GM18499 (cell line): ENCODE results near the gene PRKN.

Experiments used
- ATAC-seq: cut with Tn5 transposase; IDR thresholded peaks from one replicate; pipeline ENCODE4 v1.9.1; 2021; ENCODE audit warnings: moderate number of reproducible peaks; ENCODE audit not compliant: insufficient read depth, unreplicated experiment

The PRKN gene

DNA sequence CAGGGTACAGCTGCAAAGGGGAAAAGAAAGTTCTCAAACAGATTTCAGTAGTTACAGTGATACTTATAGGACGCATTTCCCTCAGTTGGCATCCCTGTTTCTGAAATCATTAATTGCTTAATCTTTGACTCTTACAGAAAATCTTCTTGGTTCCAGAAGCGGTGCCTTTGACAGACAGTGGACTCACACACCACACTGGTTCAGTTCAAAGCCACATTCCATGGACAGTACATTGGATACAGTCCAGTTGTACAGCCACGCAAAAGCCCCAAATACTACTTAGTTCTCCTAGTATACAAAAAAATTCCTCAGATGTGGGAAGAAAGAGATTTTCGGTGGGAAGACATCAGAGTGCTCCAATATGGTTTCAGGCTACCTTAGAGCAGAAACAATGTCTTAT lies 460.4 kb downstream of the PRKN start:
- ATAC-seq = no peak

DNA sequence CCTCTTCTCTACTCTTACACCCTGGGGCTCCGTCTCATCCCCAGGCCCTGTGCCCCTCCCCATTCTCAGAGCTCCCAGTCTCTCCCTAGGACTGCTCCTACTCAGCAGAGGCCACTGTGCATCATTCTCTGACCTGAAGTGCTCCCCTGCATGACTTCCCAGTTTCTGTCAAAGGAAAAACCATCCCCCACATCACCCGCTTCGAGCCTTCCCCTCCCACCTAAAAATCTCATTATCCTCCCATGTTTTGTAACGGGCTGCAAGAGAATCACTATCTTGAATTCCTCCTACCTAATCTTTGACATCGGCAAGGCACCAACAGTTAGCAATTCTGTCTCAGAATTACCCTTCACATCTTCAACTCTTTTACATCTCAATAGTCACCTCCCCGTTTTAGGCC lies 463.0 kb downstream of the PRKN start:
- no peak for ATAC-seq

DNA sequence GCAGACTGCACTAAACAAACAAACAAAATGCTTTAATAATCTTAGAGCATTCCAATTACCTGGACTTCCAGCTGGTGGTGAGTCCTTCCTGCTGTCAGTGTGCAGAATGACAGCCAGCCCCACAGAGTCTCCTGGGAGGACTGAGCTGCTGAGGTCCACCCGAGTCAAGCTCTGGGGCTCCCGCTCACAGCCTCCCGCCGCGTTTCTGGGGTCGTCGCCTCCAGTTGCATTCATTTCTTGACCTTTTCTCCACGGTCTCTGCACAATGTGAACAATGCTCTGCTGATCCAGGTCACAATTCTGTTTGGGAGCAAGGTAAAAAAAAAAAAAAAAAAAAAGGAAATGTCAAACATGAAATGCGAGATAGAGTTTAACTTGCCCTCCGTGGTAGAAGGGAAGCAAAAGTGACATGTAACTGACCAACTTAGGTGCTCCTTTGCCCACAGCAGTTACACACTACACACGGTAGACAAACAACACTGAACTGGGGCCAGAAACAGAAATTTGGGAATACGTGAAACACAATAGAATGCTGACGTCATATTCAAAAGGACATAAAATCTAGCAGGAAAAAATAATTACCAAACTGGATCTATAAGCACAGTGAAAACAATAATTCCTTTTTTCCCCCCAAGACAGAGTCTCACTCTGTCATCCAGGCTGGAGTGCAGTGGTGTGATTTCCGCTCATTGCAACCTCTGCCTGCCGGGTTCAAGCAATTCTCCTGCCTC lies 464.9 kb downstream of the PRKN start:
- no peak for ATAC-seq

DNA sequence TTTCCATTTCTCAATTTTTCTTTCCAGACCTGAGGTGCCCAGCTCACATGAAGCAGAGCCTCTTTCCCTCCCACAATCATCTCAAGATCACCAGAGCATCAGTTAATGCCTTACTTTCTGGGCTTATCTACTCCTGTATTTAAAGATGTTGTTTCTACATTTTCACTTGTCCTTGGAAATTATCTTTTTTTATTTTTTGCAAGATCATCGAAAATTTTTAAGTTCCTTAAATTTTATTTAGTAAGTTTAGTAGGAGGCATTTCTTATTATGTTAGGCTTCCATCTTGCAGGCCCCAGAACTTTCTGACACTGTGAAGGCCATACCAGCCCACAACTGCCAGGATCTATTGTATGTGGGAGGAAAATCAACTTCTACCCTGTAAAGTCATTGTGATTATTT lies 466.0 kb downstream of the PRKN start:
- no peak for ATAC-seq

DNA sequence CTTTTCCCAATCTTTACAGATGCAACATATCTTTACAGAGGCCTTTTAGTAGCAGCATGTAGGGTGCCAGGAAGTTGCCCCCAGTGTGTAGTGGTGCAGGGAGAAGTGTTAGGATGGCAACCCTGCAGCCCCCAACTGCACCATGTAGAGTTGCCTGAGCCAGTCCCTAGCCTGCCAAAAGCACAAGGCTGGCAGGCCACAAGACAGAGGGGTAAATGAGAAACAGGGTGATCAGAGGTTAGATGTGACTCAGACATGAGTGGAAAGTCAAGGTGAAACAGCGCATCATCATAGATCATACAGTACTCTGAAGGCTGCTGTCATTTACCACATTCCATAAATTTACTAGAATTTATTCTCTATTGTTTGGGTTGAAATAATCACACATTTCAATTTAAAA lies 467.5 kb downstream of the PRKN start:
- ATAC-seq = no peak

DNA sequence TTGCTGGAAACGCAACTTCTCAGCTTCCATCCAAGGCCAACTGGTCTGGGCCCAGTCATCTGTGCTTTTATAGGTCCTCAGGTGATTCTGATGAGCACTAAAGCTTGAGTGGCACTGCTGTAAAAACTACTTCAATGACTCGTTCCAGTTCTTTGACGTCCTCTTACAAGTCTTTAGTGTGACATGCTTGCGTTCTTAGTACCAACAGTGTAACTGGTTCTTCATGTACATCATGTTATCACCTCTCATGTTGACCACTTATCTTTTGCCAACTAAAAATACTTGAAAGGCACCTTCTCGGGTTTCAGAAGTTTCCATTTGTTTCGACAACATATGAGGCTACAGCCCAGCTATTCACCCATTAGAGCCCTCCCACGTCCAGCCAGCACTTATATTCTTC lies 468.9 kb downstream of the PRKN start:
- no peak for ATAC-seq

DNA sequence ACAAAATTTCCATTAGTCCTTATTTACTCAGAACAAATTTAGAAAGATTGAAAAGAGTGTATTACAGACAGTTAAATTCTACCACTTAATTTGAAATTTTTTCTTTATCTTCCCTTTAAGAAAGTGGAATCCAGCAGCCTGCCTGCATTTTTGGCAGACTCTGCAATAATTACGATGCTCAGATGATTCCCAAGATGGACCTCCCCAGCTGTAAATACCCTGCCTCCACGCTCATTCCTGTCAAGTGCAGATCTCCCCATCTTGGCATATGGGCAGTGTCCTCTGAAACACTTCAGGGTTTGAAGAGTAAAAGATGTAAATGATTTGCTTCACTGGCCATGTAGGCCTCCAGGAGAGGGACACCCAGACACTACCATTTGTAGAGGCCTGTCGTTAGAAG lies 471.2 kb downstream of the PRKN start:
- no peak for ATAC-seq

DNA sequence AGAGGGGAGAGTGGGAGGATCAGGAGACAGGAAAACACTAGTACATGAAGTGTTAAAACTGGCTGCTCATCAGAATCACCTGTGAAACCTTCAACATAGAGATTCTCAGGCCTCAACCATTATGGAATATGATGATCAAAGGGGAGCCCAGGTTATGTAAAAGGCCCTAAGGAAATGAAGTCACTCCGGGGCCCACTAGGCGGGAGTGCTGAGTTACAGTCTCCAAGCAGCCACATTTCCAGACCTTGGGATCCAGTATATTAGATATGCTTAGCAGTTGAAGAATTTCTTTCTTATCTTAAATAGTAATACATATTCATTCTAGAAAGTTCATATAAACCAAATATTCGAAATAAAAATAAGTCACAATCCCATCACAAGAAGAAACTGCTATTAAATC lies 476.3 kb downstream of the PRKN start:
- no peak for ATAC-seq

DNA sequence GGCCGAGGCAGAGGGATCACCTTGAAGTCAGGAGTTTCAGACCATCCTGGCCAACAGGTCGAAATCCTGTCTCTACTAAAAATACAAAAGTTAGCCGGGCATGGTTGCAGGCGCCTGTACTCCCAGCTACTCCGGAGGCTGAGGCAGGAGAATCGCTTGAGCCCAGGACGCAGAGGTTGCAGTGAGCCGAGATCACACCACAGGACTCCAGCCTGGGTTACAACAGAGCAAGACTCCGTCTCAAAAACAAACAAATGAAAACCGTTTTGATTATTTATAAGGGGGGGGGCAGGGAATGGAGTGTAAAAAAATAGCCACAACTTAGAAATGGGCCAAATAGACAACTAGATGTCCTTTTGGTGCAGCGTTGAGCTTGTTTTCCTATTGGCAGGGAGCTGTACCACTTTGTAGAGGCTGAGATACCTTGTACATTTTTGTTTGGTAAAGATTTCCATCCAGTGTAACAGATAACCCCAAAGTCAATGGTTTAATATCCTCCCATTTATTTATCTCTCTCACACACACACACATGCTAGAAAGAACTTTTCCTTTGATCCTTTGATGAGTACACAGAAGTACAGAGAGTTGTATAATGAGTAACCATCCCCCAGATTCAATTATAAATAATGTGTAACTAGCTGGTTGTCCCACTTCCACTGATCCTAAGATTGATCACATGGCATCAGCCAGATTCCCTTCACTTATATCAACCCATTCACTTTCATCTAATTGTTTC lies 477.5 kb downstream of the PRKN start:
- ATAC-seq = no peak

DNA sequence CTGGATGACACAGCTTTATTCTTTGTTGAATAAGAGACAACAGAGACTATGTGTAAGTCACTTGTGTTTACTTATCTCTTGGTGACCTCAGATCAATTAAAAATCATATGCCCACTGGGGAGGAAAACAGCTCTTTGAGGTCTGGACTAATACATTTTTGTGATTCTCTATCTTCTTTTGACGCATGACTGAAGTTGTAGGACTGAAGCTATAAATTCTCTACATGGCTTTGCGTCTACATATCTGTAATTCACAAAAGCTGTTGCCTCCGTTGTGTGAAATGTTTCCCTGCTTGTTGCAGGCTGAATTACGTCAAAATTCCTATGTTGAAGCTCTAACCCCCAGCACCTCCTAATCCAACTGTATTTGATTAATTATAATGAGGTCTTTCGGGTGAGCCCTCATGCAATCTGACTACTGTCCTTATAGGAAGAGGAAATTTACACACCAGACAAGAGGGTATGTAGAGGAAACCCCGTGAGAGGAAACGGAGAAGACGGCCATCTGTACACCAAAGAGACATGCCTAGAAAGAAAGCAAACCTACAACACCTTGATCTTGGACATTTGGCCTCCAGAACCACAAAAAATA lies 481.6 kb downstream of the PRKN start:
- no peak for ATAC-seq

DNA sequence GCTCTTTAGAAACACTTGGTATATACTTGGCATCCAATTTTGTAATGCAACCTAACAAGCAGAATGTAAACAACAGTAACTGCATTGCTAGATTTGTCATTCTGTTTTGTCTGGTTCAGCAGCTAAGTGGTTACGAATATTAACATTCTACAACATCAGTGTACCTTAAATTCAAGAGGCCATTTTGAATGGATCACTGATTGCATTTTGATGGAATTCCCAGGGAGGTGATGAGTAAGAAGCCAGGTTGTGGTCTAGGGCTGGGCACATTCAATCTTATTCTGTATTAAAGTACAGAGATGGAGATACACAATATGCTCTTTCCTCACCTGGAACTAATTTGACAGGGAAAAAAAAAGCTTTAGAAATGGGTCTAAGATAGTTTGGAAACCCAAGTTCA lies 483.5 kb downstream of the PRKN start:
- no peak for ATAC-seq

DNA sequence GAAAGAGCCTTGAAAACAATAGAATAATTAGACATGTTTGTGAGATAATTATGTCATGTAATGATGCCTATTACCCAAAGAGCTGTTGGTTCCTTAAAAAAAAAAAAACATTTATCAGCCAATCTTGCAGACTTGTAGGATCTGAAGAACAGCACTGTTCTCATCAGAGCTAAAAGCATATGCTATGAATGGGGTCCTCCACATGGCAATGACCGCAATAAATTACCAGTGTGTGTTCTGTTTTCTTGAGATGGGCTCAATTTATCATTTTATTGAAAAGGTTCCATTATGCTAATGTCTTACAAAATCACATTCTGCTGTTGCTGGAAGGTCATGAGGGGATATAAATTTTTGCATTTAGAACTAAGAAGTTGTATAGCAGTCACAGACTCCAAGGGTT lies 484.7 kb downstream of the PRKN start:
- no peak for ATAC-seq

DNA sequence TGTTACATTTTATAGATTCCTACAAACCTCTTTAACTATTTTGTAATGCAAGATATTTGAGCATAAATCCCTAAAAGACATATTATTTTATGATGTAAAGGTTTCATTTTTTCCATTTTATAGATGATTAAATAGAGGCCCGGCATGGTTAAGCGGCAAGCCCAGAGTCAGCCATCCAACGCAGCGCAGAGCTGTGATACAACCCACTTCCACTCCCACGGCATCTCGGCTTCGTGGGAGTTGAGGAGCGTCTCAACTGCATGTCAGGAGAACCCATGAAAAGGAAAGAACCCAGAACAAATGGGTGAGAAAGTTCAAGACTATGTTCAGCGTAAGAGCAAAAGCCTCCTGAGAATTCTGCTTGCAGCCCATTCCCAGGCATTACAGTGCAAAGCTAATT lies 488.2 kb downstream of the PRKN start:
- ATAC-seq = no peak

DNA sequence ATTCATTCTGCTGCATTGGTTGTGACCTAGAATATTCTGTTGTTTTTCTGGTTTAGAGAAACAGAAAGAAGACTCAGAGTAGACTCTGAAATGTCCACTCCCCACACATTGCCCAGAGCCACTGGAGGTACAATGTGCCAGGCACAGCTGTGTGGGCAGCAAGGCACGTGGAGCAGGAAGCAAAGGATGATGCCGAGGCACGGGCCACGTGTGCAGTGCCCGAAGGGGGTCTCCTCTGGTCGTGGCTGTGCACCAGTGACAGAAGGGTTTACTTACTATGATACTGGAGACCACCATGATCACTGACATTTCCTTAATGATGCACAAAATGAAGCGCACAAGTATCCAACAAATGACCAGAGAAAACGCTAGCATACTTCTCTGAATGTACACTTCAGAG lies 488.9 kb downstream of the PRKN start:
- ATAC-seq = no peak

DNA sequence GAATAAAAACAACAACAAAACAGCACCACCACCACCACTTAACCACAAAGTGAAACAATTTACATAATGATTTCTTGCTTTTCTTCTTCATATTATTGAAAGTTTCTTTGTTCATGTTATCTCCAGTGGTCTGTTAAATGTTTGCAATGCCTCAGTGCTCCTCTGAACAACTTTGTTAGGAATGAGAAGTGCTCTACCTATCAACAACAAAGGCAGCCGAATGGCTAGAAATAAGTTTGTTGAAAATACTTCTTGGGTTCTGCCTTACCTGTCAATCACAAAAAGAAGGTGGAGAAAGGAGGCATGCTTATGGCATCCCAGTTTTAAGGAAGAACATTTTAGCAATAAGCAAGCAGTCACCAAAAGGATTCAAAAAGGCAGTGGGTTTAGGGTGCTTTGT lies 490.2 kb downstream of the PRKN start:
- no peak for ATAC-seq

DNA sequence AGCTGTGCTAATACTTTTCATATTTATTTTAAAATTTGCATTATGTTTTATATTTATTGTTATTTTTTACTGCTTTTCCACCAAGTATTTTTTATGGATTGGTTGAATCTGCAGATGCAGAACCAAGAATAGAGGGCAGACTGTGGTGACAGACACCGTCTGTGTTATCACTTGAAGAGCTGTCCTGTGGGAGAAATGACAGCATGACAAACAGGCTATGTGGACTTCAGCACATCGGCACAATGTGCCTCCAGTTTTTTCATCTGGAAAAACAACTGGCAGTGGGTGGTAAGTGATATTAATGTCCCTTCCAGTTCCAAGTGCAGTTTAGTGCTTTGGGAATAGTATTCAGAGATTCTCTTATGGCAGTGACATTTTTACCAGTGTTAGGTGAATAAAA lies 492.9 kb downstream of the PRKN start:
- ATAC-seq = no peak

DNA sequence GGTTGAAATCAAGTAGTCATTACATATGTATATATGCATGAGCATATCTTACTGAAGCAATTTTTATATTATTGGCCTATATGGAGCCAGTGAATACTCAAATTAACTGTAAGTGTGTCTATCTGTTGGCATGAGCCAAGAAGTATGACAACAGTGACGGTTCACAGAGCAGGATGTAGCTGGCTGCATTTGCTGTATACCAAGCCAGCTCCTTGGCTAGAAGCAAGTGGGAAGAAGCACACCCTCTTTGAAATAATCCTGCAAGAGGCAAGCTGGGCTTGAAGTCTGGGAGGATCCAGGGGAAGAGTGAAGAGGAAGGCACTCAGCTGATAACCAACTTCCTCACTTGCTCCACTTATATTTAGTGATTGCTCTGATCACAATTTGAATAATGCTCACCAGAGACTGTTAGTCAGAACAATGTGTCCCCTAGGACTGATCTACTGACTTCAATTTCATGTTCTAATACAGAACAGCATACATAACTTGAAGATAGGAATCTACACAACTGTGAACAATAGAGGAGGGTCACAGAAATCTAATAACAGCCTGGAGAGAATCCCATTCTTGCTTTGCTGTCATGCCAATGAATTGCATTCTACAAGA lies 497.3 kb downstream of the PRKN start:
- no peak for ATAC-seq

DNA sequence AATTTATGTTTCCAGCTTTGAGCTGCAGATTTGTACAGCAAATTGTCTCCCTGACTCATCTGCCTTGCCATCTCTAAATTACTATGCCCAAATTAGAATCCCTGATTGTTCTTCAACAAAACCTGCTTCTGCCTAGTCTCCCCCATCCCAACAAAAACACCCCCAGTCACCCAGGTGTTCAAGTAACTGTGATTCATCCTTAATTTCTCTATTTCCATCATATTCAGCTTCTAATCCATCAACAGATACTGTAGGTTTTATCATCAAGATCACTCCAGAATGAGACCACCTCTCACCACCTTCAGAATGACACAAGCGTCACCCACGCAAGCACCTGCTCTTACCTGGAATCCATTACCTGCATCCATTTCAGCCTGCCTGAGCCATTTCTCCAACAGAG lies 498.5 kb downstream of the PRKN start:
- ATAC-seq = no peak

DNA sequence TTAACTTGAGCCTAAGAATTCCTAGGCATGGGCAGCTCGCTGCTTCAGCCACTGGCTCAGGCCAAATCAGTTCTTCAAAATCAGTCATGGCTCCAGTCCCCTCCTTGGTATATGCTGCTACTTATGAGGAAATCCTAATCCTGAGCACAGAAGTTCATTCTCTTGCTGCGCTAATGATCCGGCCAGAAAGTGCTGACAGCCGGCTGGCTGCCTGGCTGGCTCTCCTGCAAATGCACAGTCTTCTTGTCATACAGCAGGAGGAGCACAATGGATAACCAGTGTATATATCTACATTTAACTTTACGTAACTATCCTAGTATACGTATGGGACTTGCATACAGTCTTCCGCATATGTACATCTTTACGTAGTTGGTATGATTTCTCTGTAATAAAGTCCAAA lies 500.8 kb downstream of the PRKN start:
- ATAC-seq = no peak

DNA sequence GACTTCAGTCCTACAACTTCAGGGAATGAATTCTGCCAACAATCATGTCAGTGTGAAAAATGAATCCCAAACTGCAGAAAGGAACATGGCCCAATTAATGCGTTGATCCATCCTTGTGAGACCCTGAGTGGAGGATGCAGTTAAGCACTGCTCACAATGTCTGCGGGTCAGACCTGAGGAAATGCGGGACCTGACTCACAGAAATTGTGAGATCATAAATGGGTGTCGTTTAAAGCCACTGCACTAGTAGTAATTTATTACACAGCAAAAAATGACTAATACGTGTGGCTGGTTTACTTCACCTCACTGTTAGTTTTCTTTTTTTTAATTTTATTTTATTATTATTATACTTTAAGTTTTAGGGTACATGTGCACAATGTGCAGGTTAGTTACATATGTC lies 505.0 kb downstream of the PRKN start:
- no peak for ATAC-seq

DNA sequence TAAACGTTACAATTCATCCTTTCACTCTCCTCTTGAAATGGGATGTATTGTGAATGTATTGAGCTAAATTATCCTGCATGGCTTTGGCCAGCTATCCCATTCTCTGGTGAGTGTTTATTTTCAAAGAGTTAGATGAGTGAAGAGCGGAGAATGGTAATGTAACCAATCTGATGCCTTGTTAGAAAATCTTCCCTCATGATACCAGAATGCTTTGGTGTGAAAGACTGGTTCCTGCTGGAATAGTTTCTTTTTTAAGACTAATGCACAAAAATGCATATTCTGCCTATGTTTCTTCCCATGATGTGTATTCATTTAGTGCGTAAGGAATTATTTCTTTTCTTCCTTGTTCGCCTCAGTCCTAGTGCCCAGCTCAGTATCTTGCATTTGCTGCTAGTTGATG lies 506.7 kb downstream of the PRKN start:
- ATAC-seq = no peak
